Purkinje cell (primary cell): ENCODE data around the gene STXBP2. TPM values are rescaled to one million over a fixed set of nuclear protein-coding genes. Genes with fewer than 3 reads are reported as not detected.

Experiments
- polyA plus RNA-seq: library from polyadenylated mRNA; unstranded; fragments of >200 nt; fragmentation: Nextera tagmentation; gene quantifications from 2 replicates; pipeline ENCODE4 v1.2.1, GENCODE V29; 2014

Gene STXBP2
- 24.6 and 46.0 TPM in 2 replicates for polyA plus RNA-seq

GRCh38 chr19:7636691-7637373 is at the start of gene STXBP2:
STXBP2 (plus strand) TSS chr19:7637110; CDS start chr19:7637150, 40 bp downstream.

GRCh38 chr19:7595466-7596133 is 41.3 kb upstream of the STXBP2 start, which contains the start of gene CAMSAP3:
CAMSAP3 (plus strand) TSS chr19:7595863; CDS start chr19:7596003, 140 bp downstream.

GRCh38 chr19:7629347-7630054 is 7.4 kb upstream of the STXBP2 start, which contains the start of the genes PET100 and XAB2:
PET100 (plus strand) TSS chr19:7629793; CDS start chr19:7629834, 41 bp downstream.
XAB2 (minus strand) TSS chr19:7629545; CDS start chr19:7629527, 18 bp downstream.

DNA sequence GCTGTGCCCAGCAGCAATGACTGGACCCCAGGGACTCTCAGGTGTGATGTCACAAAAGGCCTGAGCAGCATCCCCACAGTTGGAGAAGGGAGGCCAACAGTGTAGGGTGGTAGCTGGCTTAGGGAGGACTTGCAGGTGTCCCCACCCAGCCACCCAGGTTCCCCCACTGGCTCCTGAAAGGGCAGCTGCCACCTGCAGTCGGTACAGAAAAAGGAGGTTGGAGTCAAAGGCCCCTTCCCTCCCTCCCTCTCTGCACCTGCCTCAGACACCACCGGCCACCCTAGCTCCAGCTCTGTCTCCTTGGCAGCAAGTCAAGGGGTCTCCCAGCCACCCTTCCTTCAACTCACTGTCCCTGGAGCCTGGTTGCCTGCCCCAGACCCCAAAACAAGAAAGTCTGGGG is 3.2 kb upstream of the STXBP2 start, which contains the start of gene PCP2:
PCP2 (minus strand) TSS at position 22 of the 400 bp plus-strand sequence. CDS start 262 bp downstream, outside the sequence.

GRCh38 chr19:7668842-7669241 is 31.9 kb downstream of the STXBP2 start, which contains the start of gene RETN:
RETN (plus strand) TSS chr19:7669049; CDS start chr19:7669327, 278 bp downstream.

GRCh38 chr19:7676854-7677253 is 39.9 kb downstream of the STXBP2 start, which contains the start of gene MCEMP1:
MCEMP1 (plus strand) TSS chr19:7677090; CDS start chr19:7677121, 31 bp downstream.

DNA sequence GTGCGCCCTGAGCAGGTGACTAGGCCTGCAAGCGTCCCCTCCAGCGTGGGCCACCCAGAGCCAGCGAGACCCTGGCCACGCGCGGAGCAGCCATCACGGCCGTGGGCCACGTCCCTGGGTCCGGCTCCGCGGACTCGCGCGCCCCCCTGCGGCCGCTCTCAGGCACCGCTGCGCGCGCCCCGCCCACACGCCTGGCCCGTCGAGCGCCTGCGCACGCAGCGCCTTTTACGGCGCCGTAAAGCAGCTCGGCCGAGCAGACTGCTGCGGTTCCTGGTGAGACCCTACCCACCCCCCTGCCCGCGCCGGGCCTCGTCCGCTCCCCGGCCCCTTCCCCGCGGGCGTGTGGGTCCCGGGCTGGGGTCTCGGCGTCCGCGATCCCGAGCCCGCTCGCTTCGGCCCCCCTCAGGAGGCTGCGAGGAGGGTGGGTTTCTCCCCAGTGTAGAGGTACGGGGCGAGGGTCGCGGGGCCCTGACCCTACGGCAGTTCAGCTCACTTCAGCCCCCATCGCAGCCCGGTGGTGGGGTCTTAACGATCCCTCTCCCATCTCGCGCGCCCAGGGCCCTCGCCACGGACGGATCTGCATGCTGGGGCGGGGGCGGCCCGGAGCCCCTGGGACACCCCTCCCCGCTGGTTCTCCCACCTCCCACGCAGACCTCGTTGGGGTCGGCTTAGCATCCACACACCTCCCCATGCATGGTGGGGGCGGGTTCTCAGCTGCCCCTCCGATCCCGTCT is 43.9 kb downstream of the STXBP2 start, which contains the start of gene TRAPPC5:
TRAPPC5 (plus strand) TSS at position 228 of the 734 bp plus-strand sequence. CDS start 1,421 bp downstream, outside the sequence.

Other genes with a start within 250 kb of the STXBP2 start
- 0.42 TPM in 1 of 2 replicates, not detected in the other for gene PEX11G, start 148.1 kb upstream of the STXBP2 start, polyA plus RNA-seq
- 0.60 TPM in 1 of 2 replicates, not detected in the other for gene ZNF358, start 121.0 kb upstream of the STXBP2 start, polyA plus RNA-seq
- gene MCOLN1, start 114.5 kb upstream of the STXBP2 start, polyA plus RNA-seq, result 12.2 TPM in 2 replicates
- gene PNPLA6, start 101.4 kb upstream of the STXBP2 start, polyA plus RNA-seq, result 6.8 and 7.5 TPM in 2 replicates
- 0.78 and 0.88 TPM in 2 replicates for gene CAMSAP3, start 41.2 kb upstream of the STXBP2 start, polyA plus RNA-seq
- gene XAB2, start 7.6 kb upstream of the STXBP2 start, polyA plus RNA-seq, result 0.82 and 2.0 TPM in 2 replicates
- 607 and 716 TPM in 2 replicates for gene PET100, start 7.3 kb upstream of the STXBP2 start, polyA plus RNA-seq
- 1,380 and 3,034 TPM in 2 replicates for gene PCP2, start 3.4 kb upstream of the STXBP2 start, polyA plus RNA-seq
- not detected in 2 replicates for gene RETN, start 31.9 kb downstream of the STXBP2 start, polyA plus RNA-seq
- not detected in 2 replicates for gene MCEMP1, start 40.0 kb downstream of the STXBP2 start, polyA plus RNA-seq
- gene TRAPPC5, start 43.7 kb downstream of the STXBP2 start, polyA plus RNA-seq, result 49.0 and 150 TPM in 2 replicates
- not detected in 2 replicates for gene FCER2, start 65.0 kb downstream of the STXBP2 start, polyA plus RNA-seq
- gene CLEC4G, start 95.0 kb downstream of the STXBP2 start, polyA plus RNA-seq, result 1.6 TPM in 1 of 2 replicates, not detected in the other
- gene CD209, start 110.4 kb downstream of the STXBP2 start, polyA plus RNA-seq, result not detected in 2 replicates
- gene CLEC4M, start 126.1 kb downstream of the STXBP2 start, polyA plus RNA-seq, result 0.44 TPM in 1 of 2 replicates, not detected in the other
- 0.59 and 1.0 TPM in 2 replicates for gene EVI5L, start 193.1 kb downstream of the STXBP2 start, polyA plus RNA-seq
- gene PRR36, start 237.3 kb downstream of the STXBP2 start, polyA plus RNA-seq, result 0.87 and 1.3 TPM in 2 replicates